Measurements from ENCODE around the gene ACTL6A.

Gene ACTL6A

DNA sequence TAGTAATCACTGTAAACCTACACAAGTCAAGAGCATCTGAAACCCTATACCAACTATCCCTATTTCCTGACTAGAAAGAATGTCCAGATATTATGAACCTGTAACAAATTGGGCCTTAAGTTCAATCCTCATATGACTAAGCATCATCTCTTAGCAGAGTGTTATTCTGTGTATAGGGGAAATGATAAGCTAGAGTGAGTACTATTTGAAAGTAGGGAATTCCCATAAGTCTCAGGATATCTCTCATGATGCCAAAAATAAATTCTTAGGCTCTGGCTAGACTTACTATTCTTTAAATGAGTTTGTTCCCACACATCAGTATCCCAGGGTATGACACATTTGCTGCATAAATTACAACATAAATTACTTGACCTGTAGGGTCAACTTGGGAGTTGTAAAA lies 26.4 kb downstream of the ACTL6A start:
- no peak overlapping the region for H3K4me3 ChIP-seq (ENCODE audit: low read depth, low read length)
- TF ChIP-seq, protein P1, sequence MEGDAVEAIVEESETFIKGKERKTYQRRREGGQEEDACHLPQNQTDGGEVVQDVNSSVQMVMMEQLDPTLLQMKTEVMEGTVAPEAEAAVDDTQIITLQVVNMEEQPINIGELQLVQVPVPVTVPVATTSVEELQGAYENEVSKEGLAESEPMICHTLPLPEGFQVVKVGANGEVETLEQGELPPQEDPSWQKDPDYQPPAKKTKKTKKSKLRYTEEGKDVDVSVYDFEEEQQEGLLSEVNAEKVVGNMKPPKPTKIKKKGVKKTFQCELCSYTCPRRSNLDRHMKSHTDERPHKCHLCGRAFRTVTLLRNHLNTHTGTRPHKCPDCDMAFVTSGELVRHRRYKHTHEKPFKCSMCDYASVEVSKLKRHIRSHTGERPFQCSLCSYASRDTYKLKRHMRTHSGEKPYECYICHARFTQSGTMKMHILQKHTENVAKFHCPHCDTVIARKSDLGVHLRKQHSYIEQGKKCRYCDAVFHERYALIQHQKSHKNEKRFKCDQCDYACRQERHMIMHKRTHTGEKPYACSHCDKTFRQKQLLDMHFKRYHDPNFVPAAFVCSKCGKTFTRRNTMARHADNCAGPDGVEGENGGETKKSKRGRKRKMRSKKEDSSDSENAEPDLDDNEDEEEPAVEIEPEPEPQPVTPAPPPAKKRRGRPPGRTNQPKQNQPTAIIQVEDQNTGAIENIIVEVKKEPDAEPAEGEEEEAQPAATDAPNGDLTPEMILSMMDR (IDR thresholded peaks at IDR 0.05; ENCODE audit: borderline replicate concordance, insufficient read depth, low read depth, low read length): no peak

DNA sequence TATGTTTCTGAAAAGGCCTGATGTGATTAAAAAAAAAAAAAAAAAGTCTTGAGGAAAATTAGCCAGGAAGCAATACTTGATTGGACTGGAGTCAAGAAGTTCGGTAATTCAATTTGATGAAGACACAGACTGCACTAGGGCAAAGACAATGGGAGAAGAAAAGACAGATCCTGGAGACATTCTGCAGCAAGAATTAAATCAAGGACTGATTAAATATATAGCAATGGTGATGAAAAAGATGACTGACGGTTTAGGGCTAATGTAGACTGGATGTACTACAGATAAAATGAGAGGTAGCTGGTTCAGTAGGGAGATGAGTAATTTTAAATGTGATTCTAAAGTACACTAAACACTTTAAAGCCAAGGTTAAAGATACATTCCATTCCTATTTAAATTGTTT lies 27.9 kb downstream of the ACTL6A start:
- no peak overlapping the region for H3K4me3 ChIP-seq (ENCODE audit: low read depth, low read length)
- TF ChIP-seq, protein P1 (IDR thresholded peaks at IDR 0.05; ENCODE audit: borderline replicate concordance, insufficient read depth, low read depth, low read length): no peak

DNA sequence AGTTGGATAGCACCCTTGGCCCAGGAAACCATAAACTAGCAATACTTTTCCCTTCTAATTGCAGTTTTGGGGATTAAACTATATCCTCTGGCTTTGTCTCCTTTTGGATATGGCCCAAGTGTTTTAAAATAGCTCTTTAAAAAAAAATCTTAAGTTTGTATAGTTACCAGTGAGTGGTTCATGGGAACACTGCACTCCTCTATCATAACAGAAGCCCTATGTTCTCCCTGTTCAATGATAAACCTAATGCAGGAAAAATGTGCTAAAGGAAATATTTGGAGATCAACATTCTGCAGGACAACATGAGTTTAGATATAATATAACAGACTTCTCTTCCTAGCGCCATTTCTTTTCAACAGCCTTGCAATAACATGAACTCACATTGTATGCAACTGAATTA lies 28.6 kb downstream of the ACTL6A start:
- no peak overlapping the region for H3K4me3 ChIP-seq (ENCODE audit: low read depth, low read length)
- TF ChIP-seq, protein P1 (IDR thresholded peaks at IDR 0.05; ENCODE audit: borderline replicate concordance, insufficient read depth, low read depth, low read length): no peak

DNA sequence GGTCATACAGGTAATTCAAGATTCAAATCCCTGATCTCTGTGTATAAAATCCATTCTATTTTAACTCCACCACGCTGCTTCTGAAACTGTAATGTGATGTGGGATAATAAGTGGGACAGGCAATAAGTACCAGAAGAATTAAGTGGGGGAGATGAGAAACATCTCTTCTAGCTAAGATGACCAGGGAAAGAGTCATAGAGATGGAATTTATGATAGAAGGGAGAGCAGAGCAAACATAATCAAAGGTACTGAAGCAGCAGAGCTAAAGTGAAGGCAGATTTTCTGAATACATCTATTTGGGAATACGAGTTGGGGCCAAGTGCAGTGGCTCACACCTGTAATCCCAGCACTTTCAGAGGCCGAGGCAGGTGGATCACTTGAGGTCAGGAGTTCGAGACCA lies 36.8 kb downstream of the ACTL6A start:
- TF ChIP-seq, protein P1 (IDR thresholded peaks at IDR 0.05; ENCODE audit: borderline replicate concordance, insufficient read depth, low read depth, low read length): no peak
- H3K4me3 ChIP-seq (ENCODE audit: low read depth, low read length): no peak overlapping the region

DNA sequence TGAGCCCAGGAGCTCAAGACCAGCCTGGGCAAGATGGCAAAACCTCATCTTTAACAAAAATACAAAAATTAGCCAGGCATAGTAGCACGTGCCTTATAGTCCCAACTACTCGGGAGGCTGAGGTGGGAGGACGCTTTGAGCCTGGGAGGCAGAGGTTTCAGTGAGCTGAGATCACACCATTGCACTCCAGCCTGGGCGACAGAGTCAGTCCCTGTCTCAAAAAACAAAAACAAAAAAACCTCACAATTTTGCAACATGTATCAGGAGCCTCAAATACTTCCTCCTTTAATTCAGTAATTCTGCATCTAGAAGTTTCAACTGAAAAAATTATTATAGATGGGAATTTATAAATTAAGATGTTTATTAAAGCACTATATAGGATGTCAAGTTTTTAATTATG lies 40.6 kb downstream of the ACTL6A start:
- TF ChIP-seq, protein P1 (IDR thresholded peaks at IDR 0.05; ENCODE audit: borderline replicate concordance, insufficient read depth, low read depth, low read length): no peak

DNA sequence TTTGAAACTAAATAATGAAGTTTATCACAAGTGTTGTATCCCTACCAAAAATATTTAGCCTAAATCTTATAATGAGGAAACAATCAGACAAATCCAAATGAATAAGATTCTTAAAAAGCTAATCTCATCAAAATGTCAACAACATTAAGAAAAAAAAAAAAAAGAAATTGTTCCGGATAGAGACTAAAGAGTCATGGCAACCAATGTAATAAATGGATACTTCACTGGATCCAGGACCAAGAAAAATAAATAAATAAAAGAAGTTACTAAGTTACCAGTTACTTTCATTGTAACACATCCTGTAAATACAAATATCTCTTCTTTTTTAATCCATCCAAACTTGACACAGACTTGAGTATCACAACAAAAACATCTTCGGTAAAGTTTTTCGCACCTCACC lies 41.1 kb downstream of the ACTL6A start:
- TF ChIP-seq, protein P1 (IDR thresholded peaks at IDR 0.05; ENCODE audit: borderline replicate concordance, insufficient read depth, low read depth, low read length): no peak
- peak overlapping the region; percentile 77 for H3K4me3 ChIP-seq (ENCODE audit: low read depth, low read length)

More for the DNA sequence above, 40.6 kb downstream of the ACTL6A start:
- no peak overlapping the region for H3K4me3 ChIP-seq (ENCODE audit: low read depth, low read length)

DNA sequence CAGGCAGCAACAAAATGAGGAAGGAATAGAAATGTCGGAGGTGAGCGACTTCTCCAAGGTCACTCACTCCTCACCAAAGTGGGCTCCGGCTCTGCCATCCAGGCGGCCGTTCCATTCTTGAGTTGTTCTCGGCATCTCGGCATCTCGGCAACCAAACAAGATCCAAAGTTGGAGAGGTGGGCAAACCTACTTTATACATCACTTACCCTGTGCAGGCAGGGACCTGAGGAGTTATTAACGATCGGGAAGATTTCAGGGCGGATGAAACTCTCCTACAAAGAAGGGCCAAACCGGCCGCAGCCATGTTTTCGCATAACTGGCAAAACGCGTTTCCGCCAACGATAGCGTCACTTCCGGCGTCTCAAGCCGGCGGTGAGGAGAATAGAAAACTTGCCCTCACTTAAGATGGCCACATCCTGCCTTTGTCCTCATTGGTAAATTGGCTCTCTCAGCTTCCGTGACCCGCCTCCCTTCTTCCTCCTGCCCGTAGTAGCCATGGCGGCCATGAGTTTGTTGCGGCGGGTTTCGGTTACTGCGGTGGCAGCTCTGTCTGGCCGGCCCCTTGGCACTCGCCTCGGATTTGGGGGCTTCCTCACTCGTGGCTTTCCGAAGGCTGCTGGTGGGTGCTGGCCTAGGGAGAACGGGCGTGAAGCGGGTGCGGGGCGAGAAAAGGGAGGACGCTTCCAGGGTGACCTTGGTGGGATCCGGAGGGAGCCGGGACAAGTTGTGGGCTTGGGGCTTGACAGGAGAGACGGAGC lies 41.8 kb downstream of the ACTL6A start, which contains the start of the genes MRPL47 and NDUFB5:
TSS of gene MRPL47 (minus strand) at position 318 of the 758 bp plus-strand sequence. CDS start at position 304, 14 bp downstream.
TSS of gene NDUFB5 (plus strand) at position 474 of the 758 bp plus-strand sequence. CDS start at position 496, 22 bp downstream.
- TF ChIP-seq, protein P1 (IDR thresholded peaks at IDR 0.05; ENCODE audit: borderline replicate concordance, insufficient read depth, low read depth, low read length): no peak
- H3K4me3 ChIP-seq (ENCODE audit: low read depth, low read length): peak within 1 kb of the TSS; percentile 77

Data from GM12875 (cell line).